H1 (cell line): ENCODE results near the gene RBM26. TPM values are rescaled to one million over a fixed set of nuclear protein-coding genes. Genes with fewer than 3 reads are reported as not detected.

Experiments
- CBX8 ChIP-seq: fragments of 300-800, 300-1000 bp; sonication (generic); IDR thresholded peaks from 2 replicates; pipeline ENCODE4 v1.7.1; 2016; ENCODE audit warnings: low read depth, low read length, borderline replicate concordance
- ZNF274 ChIP-seq: IDR thresholded peaks from 2 replicates; pipeline ENCODE4 v1.7.0; 2012; ENCODE audit warnings: low read length, borderline replicate concordance; ENCODE audit errors: extremely low read depth
- polyA plus RNA-seq, 7 experiments: library from polyadenylated mRNA; depleted of rRNA in 3 of 7; stranded (reverse) in 5 of 7; unstranded in 2 of 7; fragments of >200 nt in 5 of 7; fragments of 200-250 nt in 2 of 7; gene quantifications; 1 replicate in 5 of 7; 2 replicates in 1 of 7; 4 replicates in 1 of 7; pipeline versions ENCODE4 v1.2.1 to v1.2.3, GENCODE V29; 2011 to 2013; ENCODE audit warnings: missing spikeins in 2 of 7, mixed read lengths in 2 of 7
- total RNA-seq: library from RNA; stranded (reverse); fragmentation: NEBNext Ultra II Directional; extraction: Animal tissue kit (Norgen Biotek cat#: 25700); gene quantifications from 2 replicates; pipeline ENCODE4 v1.2.1, GENCODE V29; 2021

Gene RBM26
- total and polyA plus RNA-seq, 2 of the 8 experiments (the other 6 are each of a cell fraction or from before 2014, with no cell fraction given): 20.3 to 65.5 TPM

DNA sequence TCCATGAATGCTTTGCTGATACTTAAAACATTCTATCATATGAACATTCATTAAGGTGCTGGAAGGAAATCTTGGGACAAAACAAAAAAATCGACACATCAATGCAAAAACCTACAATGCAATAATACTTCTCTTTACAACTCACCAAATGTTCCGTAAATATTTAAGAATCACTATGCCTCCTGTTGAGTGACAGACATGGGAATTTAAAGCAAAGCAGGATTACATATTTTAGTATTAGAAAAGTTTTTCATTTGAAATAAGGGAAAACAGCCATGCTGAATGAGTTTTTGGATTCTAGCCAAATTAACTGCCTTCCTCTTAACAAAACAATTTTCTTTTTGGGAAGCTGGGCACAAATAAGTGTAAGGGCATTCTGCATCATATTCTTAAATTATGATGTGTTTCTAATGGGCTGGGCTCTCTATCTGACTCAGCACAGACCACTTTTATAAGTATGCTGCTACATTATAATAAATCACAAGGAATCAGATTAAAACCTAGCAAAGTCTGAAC is 93.7 kb downstream of the RBM26 start (continued):
- TF ChIP-seq CBX8 (no peak), ZNF274 (no peak)
